HepG2 (cell line): Measurements from ENCODE around the gene DDX10. TPM values are rescaled to one million over a fixed set of nuclear protein-coding genes. Genes with fewer than 3 reads are reported as not detected.

Experiments
- ATAC-seq: fragments of 200-7000 bp; cut with Tn5 transposase; 3 replicates; pipeline ENCODE4 v1.9.1; 2020; ENCODE audit warnings: mild to moderate bottlenecking, moderate library complexity
- BruUV-seq: library from RNA; stranded (reverse); fragments of 400-500 nt; replicated peaks from 2 replicates; lab custom pipeline; 2021; lab: Mats Ljungman, UMichigan
- CTCF ChIA-PET: fragments of 300-600 bp; formaldehyde crosslinking; extraction: SDS; loops from one replicate; lab custom pipeline; 2021; ENCODE audit warnings: low total read pairs, inconsistent platforms, low intra/inter-chr PET ratio; lab: Yijun Ruan, JAX
- POLR2A ChIA-PET: fragments of 350-600 bp; sonication (Branson Sonifier 250); formaldehyde crosslinking; loops from one replicate; lab custom pipeline; 2020; ENCODE audit warnings: antibody characterized with exemption, inconsistent platforms; lab: Yijun Ruan, JAX
- DNase-seq: peaks from one replicate; pipeline ENCODE4 v3.0.0-alpha.2; 2015; ENCODE audit warnings: low spot score
- FAIRE-seq: peaks from 3 replicates; lab custom pipeline; 2011; peaks lifted over from hg19 to GRCh38; lab: Jason Lieb, UNC
- H2AFZ ChIP-seq: one replicate; pipeline ENCODE4 v1.6.1; 2011; ENCODE audit warnings: low read length, inconsistent platforms
- H3K27ac ChIP-seq: fragments of 300-600 bp; 3 replicates; pipeline ENCODE4 v1.8.0; 2011; ENCODE audit warnings: mixed run types, mild to moderate bottlenecking, mixed read lengths, low read length, inconsistent platforms; ENCODE audit not compliant: insufficient read depth; ENCODE audit errors: extremely low read length
- H3K27me3 ChIP-seq, 2 experiments: fragments of 200-600 bp in 1 of 2; 2 replicates in 1 of 2; 3 replicates in 1 of 2; pipeline versions ENCODE4 v1.6.0 to v1.8.0; 2011; ENCODE audit warnings: low read length in 2 of 2, mild to moderate bottlenecking in 2 of 2, moderate library complexity in 2 of 2, inconsistent platforms in 1 of 2; ENCODE audit not compliant: insufficient read depth in 2 of 2, control insufficient read depth in 1 of 2
- H3K36me3 ChIP-seq, 2 experiments: fragments of 200-600 bp in 1 of 2; replicated peaks in 1 of 2; 2 replicates in 1 of 2; 3 replicates in 1 of 2; pipeline versions ENCODE4 v1.5.1 to v1.8.0; 2011; ENCODE audit warnings: low read length in 2 of 2, inconsistent platforms in 1 of 2; ENCODE audit not compliant: insufficient read depth in 2 of 2, control insufficient read depth in 1 of 2
- H3K4me1 ChIP-seq: 2 replicates; pipeline ENCODE4 v1.5.1; 2012; ENCODE audit warnings: low read length, inconsistent platforms; ENCODE audit not compliant: insufficient read depth
- H3K4me2 ChIP-seq: 2 replicates; pipeline ENCODE4 v1.6.0; 2011; ENCODE audit warnings: low read depth, low read length, inconsistent platforms
- H3K4me3 ChIP-seq, 3 experiments: fragments of 200-600 bp in 1 of 3; sonication (generic), shearing (Covaris generic) in 1 of 3; replicated peaks in 1 of 3; 2 replicates each; pipeline ENCODE4 v1.5.1; 2011 to 2016; ENCODE audit warnings: low read length in 3 of 3, inconsistent platforms in 2 of 3, low read depth in 2 of 3, mild to moderate bottlenecking in 2 of 3, control low read depth in 1 of 3, mixed read lengths in 1 of 3; ENCODE audit not compliant: insufficient read depth in 1 of 3
- H3K79me2 ChIP-seq: one replicate; pipeline ENCODE4 v1.6.1; 2011; ENCODE audit warnings: low read length, inconsistent platforms; ENCODE audit not compliant: insufficient read depth
- H3K9ac ChIP-seq: 2 replicates; pipeline ENCODE4 v1.6.0; 2011; ENCODE audit warnings: mild to moderate bottlenecking, low read depth, low read length, inconsistent platforms; ENCODE audit not compliant: insufficient read depth
- H3K9me3 ChIP-seq: 2 replicates; pipeline ENCODE4 v1.5.1; 2012; ENCODE audit warnings: mild to moderate bottlenecking, low read length
- H4K20me1 ChIP-seq: 2 replicates; pipeline ENCODE4 v1.6.0; 2011; ENCODE audit warnings: inconsistent platforms, mild to moderate bottlenecking, low read length, moderate library complexity; ENCODE audit not compliant: insufficient read depth
- ELF1 ChIP-seq: sonication (generic); formaldehyde crosslinking; IDR thresholded peaks from 2 replicates; pipeline ENCODE4 v1.4.0; 2020; ENCODE audit warnings: missing genetic modification reagents
- IKZF4 ChIP-seq: sonication (generic); formaldehyde crosslinking; IDR thresholded peaks from 2 replicates; pipeline ENCODE4 v1.5.1; 2020; ENCODE audit warnings: borderline replicate concordance, mild to moderate bottlenecking, low read depth, missing genetic modification reagents; ENCODE audit errors: not compliant biosample characterization
- TRIM24 ChIP-seq: sonication (generic); formaldehyde crosslinking; IDR thresholded peaks from 2 replicates; pipeline ENCODE4 v1.8.0; 2022; ENCODE audit warnings: mild to moderate bottlenecking, missing genetic modification reagents
- U2AF2 ChIP-seq: fragments of 200-400 bp; formaldehyde crosslinking; IDR thresholded peaks from 2 replicates; pipeline ENCODE4 v1.6.1; 2017; ENCODE audit warnings: low read depth, mild to moderate bottlenecking, low read length
- ZNF766 ChIP-seq: sonication (generic); formaldehyde crosslinking; IDR thresholded peaks from 2 replicates; pipeline ENCODE4 v1.5.0; 2020; ENCODE audit warnings: missing genetic modification reagents, borderline replicate concordance
- ZNF879 ChIP-seq: sonication (generic); formaldehyde crosslinking; IDR thresholded peaks from 2 replicates; pipeline ENCODE4 v1.8.1; 2023; ENCODE audit warnings: missing genetic modification reagents
- ZSCAN29 ChIP-seq: sonication (generic); formaldehyde crosslinking; conservative IDR thresholded peaks from 2 replicates; pipeline ENCODE4 v1.4.0; 2020; ENCODE audit warnings: mild to moderate bottlenecking, missing genetic modification reagents
- WGBS: methylation state at CpG from one replicate; pipeline ENCODE4 v1.1.6; 2017; ENCODE audit warnings: low lambda C conversion rate; 5-methylcytosine and 5-hydroxymethylcytosine counted together
- in situ Hi-C: cut with HindIII; loops from 2 replicates; pipeline ENCODE4 v1.10.0; 2017; ENCODE audit warnings: low pct_unique_long_range_greater_than_20kb; ENCODE audit not compliant: extremely low pct_ligation_motif_present
- intact Hi-C: fragments of 100-400 bp; cut with micrococcal nuclease; formaldehyde crosslinking; loops from one replicate; pipeline ENCODE4 v1.10.0; 2022; ENCODE audit not compliant: unreplicated experiment
- polyA plus RNA-seq, 8 experiments: library from polyadenylated mRNA; depleted of rRNA in 3 of 8; stranded (reverse) in 7 of 8; unstranded in 1 of 8; fragments of >200 nt; fragmentation: Illumina TruSeq in 4 of 8; extraction: Trizol in 4 of 8; gene quantifications; 2 replicates each; pipeline versions ENCODE4 v1.2.1 to v1.2.3, GENCODE V29; 2011 to 2016; ENCODE audit warnings: low read depth in 4 of 8, missing spikeins in 1 of 8, mixed read lengths in 1 of 8; ENCODE audit not compliant: insufficient read depth in 1 of 8
- total RNA-seq, 5 experiments: library from RNA; depleted of rRNA; stranded (reverse); fragments of >200 nt; fragmentation: Illumina TruSeq; extraction: Trizol; gene quantifications; 2 replicates each; pipeline ENCODE4 v1.2.3, GENCODE V29; 2016; ENCODE audit warnings: low read depth in 1 of 5
- TF ChIP-seq, protein P1 (sequence below): sonication (generic); formaldehyde crosslinking; IDR thresholded peaks from 2 replicates; pipeline ENCODE4 v1.8.1; 2023; ENCODE audit warnings: mild to moderate bottlenecking, moderate library complexity, missing genetic modification reagents
- TF ChIP-seq, protein P2 (sequence below): sonication (generic); formaldehyde crosslinking; IDR thresholded peaks from 2 replicates; pipeline ENCODE4 v1.5.0; 2020; ENCODE audit warnings: mild to moderate bottlenecking, missing genetic modification reagents, borderline replicate concordance
- TF ChIP-seq, protein P3 (sequence below): sonication (generic); IDR thresholded peaks from 2 replicates; pipeline ENCODE4 v1.6.1; 2016; ENCODE audit warnings: low read depth, borderline replicate concordance
- TF ChIP-seq, protein P4 (sequence below): fragments of 450-650 bp; IDR thresholded peaks from 2 replicates; pipeline ENCODE4 v1.6.1; 2016

DDX10 gene
- total and polyA plus RNA-seq, 2 of the 13 experiments (the other 11 are each of a cell fraction or from before 2014, with no cell fraction given): 17.0 to 32.0 TPM

DNA sequence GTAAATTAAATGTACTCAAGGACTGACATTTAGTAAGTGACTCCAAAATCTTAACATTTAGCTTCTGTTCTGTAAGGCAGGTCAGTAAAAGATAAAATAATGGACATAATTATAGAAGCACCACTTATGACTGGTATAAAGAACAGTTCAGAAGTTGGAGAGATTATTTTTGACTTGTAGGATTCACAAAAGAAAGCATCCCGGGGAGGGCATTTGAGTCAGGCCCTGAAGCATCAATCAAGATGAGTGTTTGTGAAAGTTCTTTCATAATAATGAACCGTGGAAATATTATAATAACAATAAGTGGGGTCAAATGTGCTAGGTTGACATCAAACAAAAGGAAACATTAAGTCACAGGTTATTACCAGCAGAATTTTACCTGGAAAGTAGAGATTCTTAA is 201.9 kb downstream of the DDX10 start:
- H3K27ac ChIP-seq: no peak overlapping the region
- no peaks in the 10 kb centered on the region; a peak in 1 of 5 replicates for H3K36me3 ChIP-seq
- WGBS: 92% methylated on average over 2 of the region's 2 CpGs
- no TSS peak for BruUV-seq
- no peak for DNase-seq
- FAIRE-seq: no peak
- POLR2A ChIA-PET: no interaction called here
- H4K20me1 ChIP-seq: no peaks in the 10 kb centered on the region
- no peaks in the 10 kb centered on the region for H3K27me3 ChIP-seq
- no peaks in the 10 kb centered on the region for H3K79me2 ChIP-seq
- H3K4me2 ChIP-seq: no peak overlapping the region
- in situ Hi-C loops (no loop called here), intact Hi-C loops (no loop called here)
- no peak for ATAC-seq
- no peak overlapping the region for H3K4me3 ChIP-seq
- peaks cover 11% of the 10 kb centered on the region for H3K4me1 ChIP-seq
- no peak overlapping the region for H2AFZ ChIP-seq
- TF ChIP-seq, protein P1, sequence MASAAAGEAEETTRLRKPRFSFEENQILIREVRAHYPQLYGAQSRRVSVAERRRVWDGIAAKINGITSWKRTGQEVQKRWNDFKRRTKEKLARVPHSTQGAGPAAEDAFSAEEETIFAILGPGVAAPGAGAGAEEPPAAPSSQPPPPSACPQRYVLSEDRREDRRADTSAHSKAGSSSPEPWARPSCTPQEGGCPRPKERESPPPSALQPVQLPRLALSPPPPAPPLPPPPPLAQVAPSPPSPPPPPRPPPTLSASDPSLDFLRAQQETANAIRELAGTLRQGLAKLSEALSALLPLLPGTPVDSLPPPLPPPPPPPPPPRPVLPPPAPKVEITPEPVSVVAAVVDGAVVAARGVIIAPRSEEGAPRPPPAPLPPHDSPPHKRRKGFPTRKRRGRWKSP (CRISPR knock-in tag): no peak
- TF ChIP-seq ELF1 (no peak), TRIM24 (CRISPR knock-in tag) (no peak), ZNF879 (CRISPR knock-in tag) (no peak), IKZF4 (no peak), ZSCAN29 (CRISPR knock-in tag) (no peak), U2AF2 (no peak), ZNF766 (CRISPR knock-in tag) (no peak)
- TF ChIP-seq, protein P2, sequence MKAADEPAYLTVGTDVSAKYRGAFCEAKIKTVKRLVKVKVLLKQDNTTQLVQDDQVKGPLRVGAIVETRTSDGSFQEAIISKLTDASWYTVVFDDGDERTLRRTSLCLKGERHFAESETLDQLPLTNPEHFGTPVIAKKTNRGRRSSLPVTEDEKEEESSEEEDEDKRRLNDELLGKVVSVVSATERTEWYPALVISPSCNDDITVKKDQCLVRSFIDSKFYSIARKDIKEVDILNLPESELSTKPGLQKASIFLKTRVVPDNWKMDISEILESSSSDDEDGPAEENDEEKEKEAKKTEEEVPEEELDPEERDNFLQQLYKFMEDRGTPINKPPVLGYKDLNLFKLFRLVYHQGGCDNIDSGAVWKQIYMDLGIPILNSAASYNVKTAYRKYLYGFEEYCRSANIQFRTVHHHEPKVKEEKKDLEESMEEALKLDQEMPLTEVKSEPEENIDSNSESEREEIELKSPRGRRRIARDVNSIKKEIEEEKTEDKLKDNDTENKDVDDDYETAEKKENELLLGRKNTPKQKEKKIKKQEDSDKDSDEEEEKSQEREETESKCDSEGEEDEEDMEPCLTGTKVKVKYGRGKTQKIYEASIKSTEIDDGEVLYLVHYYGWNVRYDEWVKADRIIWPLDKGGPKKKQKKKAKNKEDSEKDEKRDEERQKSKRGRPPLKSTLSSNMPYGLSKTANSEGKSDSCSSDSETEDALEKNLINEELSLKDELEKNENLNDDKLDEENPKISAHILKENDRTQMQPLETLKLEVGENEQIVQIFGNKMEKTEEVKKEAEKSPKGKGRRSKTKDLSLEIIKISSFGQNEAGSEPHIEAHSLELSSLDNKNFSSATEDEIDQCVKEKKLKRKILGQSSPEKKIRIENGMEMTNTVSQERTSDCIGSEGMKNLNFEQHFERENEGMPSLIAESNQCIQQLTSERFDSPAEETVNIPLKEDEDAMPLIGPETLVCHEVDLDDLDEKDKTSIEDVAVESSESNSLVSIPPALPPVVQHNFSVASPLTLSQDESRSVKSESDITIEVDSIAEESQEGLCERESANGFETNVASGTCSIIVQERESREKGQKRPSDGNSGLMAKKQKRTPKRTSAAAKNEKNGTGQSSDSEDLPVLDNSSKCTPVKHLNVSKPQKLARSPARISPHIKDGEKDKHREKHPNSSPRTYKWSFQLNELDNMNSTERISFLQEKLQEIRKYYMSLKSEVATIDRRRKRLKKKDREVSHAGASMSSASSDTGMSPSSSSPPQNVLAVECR: no peak
- TF ChIP-seq, protein P3, sequence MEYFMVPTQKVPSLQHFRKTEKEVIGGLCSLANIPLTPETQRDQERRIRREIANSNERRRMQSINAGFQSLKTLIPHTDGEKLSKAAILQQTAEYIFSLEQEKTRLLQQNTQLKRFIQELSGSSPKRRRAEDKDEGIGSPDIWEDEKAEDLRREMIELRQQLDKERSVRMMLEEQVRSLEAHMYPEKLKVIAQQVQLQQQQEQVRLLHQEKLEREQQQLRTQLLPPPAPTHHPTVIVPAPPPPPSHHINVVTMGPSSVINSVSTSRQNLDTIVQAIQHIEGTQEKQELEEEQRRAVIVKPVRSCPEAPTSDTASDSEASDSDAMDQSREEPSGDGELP: no peak
- TF ChIP-seq, protein P4, sequence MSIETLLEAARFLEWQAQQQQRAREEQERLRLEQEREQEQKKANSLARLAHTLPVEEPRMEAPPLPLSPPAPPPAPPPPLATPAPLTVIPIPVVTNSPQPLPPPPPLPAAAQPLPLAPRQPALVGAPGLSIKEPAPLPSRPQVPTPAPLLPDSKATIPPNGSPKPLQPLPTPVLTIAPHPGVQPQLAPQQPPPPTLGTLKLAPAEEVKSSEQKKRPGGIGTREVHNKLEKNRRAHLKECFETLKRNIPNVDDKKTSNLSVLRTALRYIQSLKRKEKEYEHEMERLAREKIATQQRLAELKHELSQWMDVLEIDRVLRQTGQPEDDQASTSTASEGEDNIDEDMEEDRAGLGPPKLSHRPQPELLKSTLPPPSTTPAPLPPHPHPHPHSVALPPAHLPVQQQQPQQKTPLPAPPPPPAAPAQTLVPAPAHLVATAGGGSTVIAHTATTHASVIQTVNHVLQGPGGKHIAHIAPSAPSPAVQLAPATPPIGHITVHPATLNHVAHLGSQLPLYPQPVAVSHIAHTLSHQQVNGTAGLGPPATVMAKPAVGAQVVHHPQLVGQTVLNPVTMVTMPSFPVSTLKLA: no peak
- TF ChIP-seq, all 625 proteins: peak for 0
- CTCF ChIA-PET: no interaction called here
- Histone ChIP-seq H3K9ac (no peak overlapping the region), H3K9me3 (no peaks in the 10 kb centered on the region)
